Neuronal stem cell (in vitro differentiated cells): ENCODE measurements around the gene ACTL7A.
A peak's percentile ranks its signal among the peaks of the same experiment; 100 is the strongest.

Source experiments
- DNase-seq: peaks from one replicate; pipeline ENCODE4 v3.0.0-alpha.2; 2013; ENCODE audit warnings: low spot score
- H2AFZ ChIP-seq: one replicate; pipeline ENCODE4 v1.6.1; 2013; ENCODE audit warnings: mild to moderate bottlenecking, low read length, inconsistent platforms
- H2AK5ac ChIP-seq: 2 replicates; pipeline ENCODE4 v1.6.1; 2013; ENCODE audit warnings: low read depth, mild to moderate bottlenecking, inconsistent platforms, low read length, moderate library complexity, mixed read lengths
- H2BK120ac ChIP-seq: 2 replicates; pipeline ENCODE4 v1.6.1; 2013; ENCODE audit warnings: low read depth, mild to moderate bottlenecking, inconsistent platforms, low read length, moderate library complexity, mixed read lengths
- H2BK12ac ChIP-seq: one replicate; pipeline ENCODE4 v1.6.1; 2013; ENCODE audit warnings: low read length, inconsistent platforms
- H2BK15ac ChIP-seq: 2 replicates; pipeline ENCODE4 v1.6.1; 2013; ENCODE audit warnings: mild to moderate bottlenecking, low read length, inconsistent platforms, mixed read lengths
- H2BK5ac ChIP-seq: one replicate; pipeline ENCODE4 v1.6.1; 2013; ENCODE audit warnings: inconsistent platforms, mild to moderate bottlenecking, low read length, moderate library complexity
- H3K14ac ChIP-seq: one replicate; pipeline ENCODE4 v1.6.1; 2013; ENCODE audit warnings: low read length, inconsistent platforms
- H3K18ac ChIP-seq: 2 replicates; pipeline ENCODE4 v1.6.1; 2013; ENCODE audit warnings: low read length, inconsistent platforms
- H3K23ac ChIP-seq: 2 replicates; pipeline ENCODE4 v1.6.1; 2013; ENCODE audit warnings: low read depth, mild to moderate bottlenecking, mixed read lengths, low read length, inconsistent platforms; ENCODE audit not compliant: poor library complexity
- H3K27ac ChIP-seq: replicated peaks from 3 replicates; pipeline ENCODE4 v1.5.1; 2013; ENCODE audit warnings: low read length, inconsistent platforms
- H3K27me3 ChIP-seq, 3 experiments: 2 replicates each; pipeline ENCODE4 v1.6.1; 2013; ENCODE audit warnings: low read length in 3 of 3, mild to moderate bottlenecking in 2 of 3, inconsistent platforms in 1 of 3, low read depth in 1 of 3, mixed read lengths in 1 of 3, moderate library complexity in 1 of 3; ENCODE audit not compliant: control insufficient read depth in 3 of 3, insufficient read depth in 3 of 3
- H3K36me3 ChIP-seq, 2 donors: replicated peaks in 1 of 2; 2 replicates each; pipeline ENCODE4 v1.6.1; 2013; ENCODE audit warnings: low read length in 2 of 2; ENCODE audit not compliant: control insufficient read depth in 2 of 2, insufficient read depth in 2 of 2
- H3K4ac ChIP-seq: 2 replicates; pipeline ENCODE4 v1.6.1; 2013; ENCODE audit warnings: inconsistent platforms, mild to moderate bottlenecking, low read length, moderate library complexity
- H3K4me1 ChIP-seq, 2 donors: 1 replicate in 1 of 2; 2 replicates in 1 of 2; pipeline ENCODE4 v1.6.1; 2013; ENCODE audit warnings: low read length in 2 of 2, low read depth in 1 of 2; ENCODE audit not compliant: control insufficient read depth in 2 of 2, insufficient read depth in 1 of 2
- H3K4me2 ChIP-seq: one replicate; pipeline ENCODE4 v1.6.1; 2013; ENCODE audit warnings: mild to moderate bottlenecking, low read length, inconsistent platforms; ENCODE audit not compliant: insufficient read depth, poor library complexity, severe bottlenecking
- H3K4me3 ChIP-seq, 2 donors: 2 replicates each; pipeline ENCODE4 v1.5.1; 2013; ENCODE audit warnings: low read length in 2 of 2, mild to moderate bottlenecking in 2 of 2, inconsistent platforms in 1 of 2, moderate library complexity in 1 of 2
- H3K79me1 ChIP-seq: one replicate; pipeline ENCODE4 v1.6.1; 2013; ENCODE audit warnings: low read depth, mild to moderate bottlenecking, inconsistent platforms, low read length, moderate library complexity
- H3K9ac ChIP-seq: one replicate; pipeline ENCODE4 v1.6.1; 2013; ENCODE audit warnings: mild to moderate bottlenecking, low read depth, low read length, inconsistent platforms; ENCODE audit not compliant: poor library complexity
- H3K9me3 ChIP-seq, 2 donors: replicated peaks in 1 of 2; 2 replicates each; pipeline versions ENCODE3 to v1.6.1; 2013; ENCODE audit warnings: low read length in 2 of 2, mild to moderate bottlenecking in 2 of 2, inconsistent platforms in 1 of 2, low read depth in 1 of 2, mixed read lengths in 1 of 2, moderate library complexity in 1 of 2; ENCODE audit not compliant: control insufficient read depth in 2 of 2, insufficient read depth in 1 of 2
- H4K8ac ChIP-seq: one replicate; pipeline ENCODE4 v1.6.1; 2013; ENCODE audit warnings: low read depth, mild to moderate bottlenecking, inconsistent platforms, low read length, moderate library complexity
- H4K91ac ChIP-seq: one replicate; pipeline ENCODE4 v1.6.1; 2013; ENCODE audit warnings: low read length, low read depth, mild to moderate bottlenecking, inconsistent platforms; ENCODE audit not compliant: poor library complexity
- WGBS, 2 donors: extraction: QIAGEN DNeasy Blood & Tissue Kit; methylation state at CpG; one replicate each; pipeline ENCODE4 v1.1.7; 2013; ENCODE audit warnings: missing lambda C conversion rate in 2 of 2, mixed read lengths in 1 of 2; ENCODE audit not compliant: insufficient read length in 2 of 2, insufficient replicate concordance in 1 of 2; ENCODE audit errors: extremely low coverage in 2 of 2; 5-methylcytosine and 5-hydroxymethylcytosine counted together

ACTL7A gene

DNA sequence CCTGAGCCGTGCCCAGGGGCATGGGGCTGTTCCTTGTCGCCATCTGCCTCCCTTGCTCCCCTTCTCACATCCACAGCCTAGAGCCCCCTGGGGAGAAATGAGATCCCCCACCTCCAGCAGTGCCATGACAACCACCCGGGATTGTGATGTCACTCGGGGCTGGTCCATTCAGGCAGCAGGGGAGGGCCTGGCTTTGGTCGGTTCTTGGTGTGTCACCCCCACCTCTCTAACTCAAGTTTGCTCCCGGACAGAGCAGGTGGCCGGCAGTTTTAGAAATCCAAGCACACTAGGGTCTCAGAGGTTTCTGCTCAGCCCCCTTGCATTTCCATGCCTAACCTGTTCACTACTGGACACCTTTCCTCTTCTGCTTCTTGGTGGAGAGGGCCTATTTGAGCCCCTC is 6.2 kb upstream of the ACTL7A start, which contains the start of gene ACTL7B:
Gene ACTL7B (minus strand): TSS at position 99 of the 400 bp plus-strand sequence. CDS start 56 bp downstream, at position 43.
- Histone ChIP-seq H2BK120ac (no peak within 1 kb of the TSS), H3K9me3 (no peaks in the 10 kb centered on the region), H3K27ac (no peak within 1 kb of the TSS), H3K14ac (no peak within 1 kb of the TSS), H3K18ac (peak within 1 kb of the TSS; percentile 29), H2AFZ (no peak within 1 kb of the TSS), H2BK15ac (no peak within 1 kb of the TSS), H2BK5ac (no peak within 1 kb of the TSS), H2AK5ac (peak within 1 kb of the TSS; percentile 23), H2BK12ac (no peak within 1 kb of the TSS), H3K4me2 (no peak within 1 kb of the TSS), H3K4me1 (peaks cover 0 to 3% of the 10 kb centered on the region in 2 donors), H4K91ac (peak within 1 kb of the TSS; percentile 48), H4K8ac (no peak within 1 kb of the TSS), H3K27me3 (peaks cover 0 to 6% (median 0%) of the 10 kb centered on the region in 3 experiments), H3K9ac (peak within 1 kb of the TSS; percentile 36), H3K36me3 (no peaks in the 10 kb centered on the region), H3K4me3 (no peak within 1 kb of the TSS), H3K79me1 (no peaks in the 10 kb centered on the region), H3K4ac (no peak within 1 kb of the TSS), H3K23ac (peak within 1 kb of the TSS; percentile 17)
- no CpG with 5 or more reads among the region's 7 CpGs for WGBS, 2 donors
- no peak for DNase-seq

DNA sequence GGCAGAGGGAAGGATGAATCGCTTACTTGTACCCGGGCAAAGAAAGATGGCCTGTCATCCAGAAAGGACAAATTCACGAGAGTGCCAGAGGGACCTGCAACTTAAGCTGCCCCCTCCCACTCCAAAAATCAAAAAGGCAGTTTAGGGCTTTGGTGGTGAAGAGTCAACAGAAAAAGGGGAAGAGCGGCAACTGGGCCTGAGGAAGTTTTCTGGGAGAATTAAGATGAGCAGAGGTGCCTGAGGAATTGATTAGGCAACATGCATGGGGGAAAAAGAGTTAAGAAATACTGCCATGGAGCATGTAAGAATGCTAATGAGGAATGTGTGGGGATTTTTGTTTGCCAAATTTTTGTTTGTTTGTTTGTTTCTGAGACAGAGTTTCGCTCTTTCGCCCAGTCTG is 4.5 kb upstream of the ACTL7A start:
- Histone ChIP-seq H3K36me3 (no peaks in the 10 kb centered on the region), H3K79me1 (no peaks in the 10 kb centered on the region), H3K14ac (no peak overlapping the region), H3K4me2 (no peak overlapping the region), H2BK120ac (no peak overlapping the region), H3K9me3 (no peaks in the 10 kb centered on the region), H3K23ac (no peak overlapping the region), H3K9ac (no peak overlapping the region), H2BK12ac (no peak overlapping the region), H3K27me3 (no peaks in the 10 kb centered on the region), H4K91ac (no peak overlapping the region), H2AFZ (no peak overlapping the region), H3K4me1 (no peaks in the 10 kb centered on the region), H2BK5ac (no peak overlapping the region), H2BK15ac (no peak overlapping the region), H4K8ac (no peak overlapping the region), H3K27ac (no peak overlapping the region), H2AK5ac (no peak overlapping the region), H3K18ac (no peak overlapping the region), H3K4ac (no peak overlapping the region), H3K4me3 (no peak overlapping the region)
- no CpG with 5 or more reads among the region's 6 CpGs for WGBS, 2 donors
- DNase-seq, result no peak

DNA sequence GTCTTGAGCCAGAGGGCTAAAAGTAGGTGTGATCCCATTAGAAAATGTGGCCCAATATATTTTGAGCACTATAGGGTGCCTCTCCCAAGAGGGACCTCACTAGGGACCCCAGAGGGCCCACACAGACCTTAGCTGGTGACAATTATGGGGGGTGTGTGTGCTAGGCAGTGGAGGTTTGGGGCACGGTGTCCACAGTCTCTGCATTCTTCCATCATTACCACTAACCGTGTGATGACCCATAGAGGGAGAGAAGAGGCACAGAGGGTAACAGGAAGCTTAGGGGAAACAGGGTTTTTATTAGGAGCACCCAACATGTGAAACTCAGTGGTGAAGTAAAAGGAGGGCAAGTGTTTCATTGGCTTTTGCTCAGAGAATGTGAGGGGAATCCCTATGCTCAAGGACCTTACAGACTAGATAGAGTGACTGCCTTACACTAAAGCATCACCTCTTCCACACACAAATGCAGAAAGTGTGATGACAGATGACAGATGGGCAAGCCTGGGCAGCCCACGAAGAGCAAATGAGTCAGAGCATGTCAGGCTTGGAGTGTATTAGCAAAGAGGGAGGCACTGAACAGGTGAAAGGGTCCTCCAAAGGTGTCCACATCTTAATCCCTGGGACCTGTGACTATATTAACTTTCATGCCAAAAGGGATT is 2.5 kb upstream of the ACTL7A start:
- no peak overlapping the region for H3K4ac ChIP-seq
- H2BK5ac ChIP-seq, result no peak overlapping the region
- H3K18ac ChIP-seq, result no peak overlapping the region
- no peaks in the 10 kb centered on the region for H3K36me3 ChIP-seq
- no peak overlapping the region for H3K14ac ChIP-seq
- H3K4me1 ChIP-seq, result no peaks in the 10 kb centered on the region
- H2AK5ac ChIP-seq, result peak overlapping the region; percentile 33
- no peak overlapping the region for H2BK12ac ChIP-seq
- H3K27ac ChIP-seq, result no peak overlapping the region
- no peak overlapping the region for H2BK120ac ChIP-seq
- H3K27me3 ChIP-seq, result no peaks in the 10 kb centered on the region
- H4K8ac ChIP-seq, result no peak overlapping the region
- no peak overlapping the region for H3K23ac ChIP-seq
- no peak overlapping the region for H4K91ac ChIP-seq
- H3K4me3 ChIP-seq, result no peak overlapping the region
- H3K4me2 ChIP-seq, result no peak overlapping the region
- DNase-seq, result no peak
- no CpG with 5 or more reads among the region's 3 CpGs for WGBS, 2 donors
- no peak overlapping the region for H3K9ac ChIP-seq
- H3K79me1 ChIP-seq, result no peaks in the 10 kb centered on the region
- no peaks in the 10 kb centered on the region for H3K9me3 ChIP-seq
- H2BK15ac ChIP-seq, result no peak overlapping the region
- no peak overlapping the region for H2AFZ ChIP-seq

DNA sequence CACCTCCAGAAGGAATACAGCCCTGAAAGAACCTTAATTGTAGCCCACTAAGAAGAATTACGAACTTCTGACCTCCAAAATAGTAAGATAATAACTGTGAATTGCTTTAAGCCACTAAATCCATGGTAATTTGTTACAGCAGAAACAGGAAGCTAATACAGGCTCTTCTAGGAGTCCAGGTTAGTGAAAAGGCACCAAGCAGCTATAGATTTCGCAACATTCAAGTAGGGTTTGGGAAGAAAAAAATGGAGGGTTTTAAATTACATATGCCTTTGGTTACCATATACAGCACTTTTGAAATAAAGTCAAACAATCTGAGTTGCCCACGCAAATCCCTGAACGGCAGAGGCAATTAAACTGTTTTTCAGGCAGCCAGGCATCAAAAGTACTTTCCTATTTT is 1.7 kb upstream of the ACTL7A start:
- H4K8ac ChIP-seq, result no peak overlapping the region
- no peak for DNase-seq
- H2BK12ac ChIP-seq, result no peak overlapping the region
- H3K27me3 ChIP-seq, result no peaks in the 10 kb centered on the region
- WGBS, 2 donors, result no CpG with 5 or more reads among the region's 4 CpGs
- no peak overlapping the region for H2BK5ac ChIP-seq
- no peak overlapping the region for H3K14ac ChIP-seq
- no peak overlapping the region for H3K4ac ChIP-seq
- no peak overlapping the region for H3K9ac ChIP-seq
- H4K91ac ChIP-seq, result no peak overlapping the region
- H3K23ac ChIP-seq, result no peak overlapping the region
- no peak overlapping the region for H2AK5ac ChIP-seq
- peaks cover 0 to 2% of the 10 kb centered on the region in 2 donors for H3K4me1 ChIP-seq
- H3K18ac ChIP-seq, result no peak overlapping the region
- no peaks in the 10 kb centered on the region for H3K79me1 ChIP-seq
- H3K4me2 ChIP-seq, result no peak overlapping the region
- H3K4me3 ChIP-seq, result no peak overlapping the region
- no peak overlapping the region for H3K27ac ChIP-seq
- H2BK120ac ChIP-seq, result no peak overlapping the region
- H2BK15ac ChIP-seq, result no peak overlapping the region
- H3K9me3 ChIP-seq, result no peaks in the 10 kb centered on the region
- H3K36me3 ChIP-seq, result no peaks in the 10 kb centered on the region
- H2AFZ ChIP-seq, result no peak overlapping the region
